Midbrain (tissue), 1 donor: ENCODE results near the gene C13orf46.

Experiments
- DNase-seq: peaks from one replicate; lab custom pipeline; 2025; lab: John Stamatoyannopoulos, UW

The C13orf46 gene

DNA sequence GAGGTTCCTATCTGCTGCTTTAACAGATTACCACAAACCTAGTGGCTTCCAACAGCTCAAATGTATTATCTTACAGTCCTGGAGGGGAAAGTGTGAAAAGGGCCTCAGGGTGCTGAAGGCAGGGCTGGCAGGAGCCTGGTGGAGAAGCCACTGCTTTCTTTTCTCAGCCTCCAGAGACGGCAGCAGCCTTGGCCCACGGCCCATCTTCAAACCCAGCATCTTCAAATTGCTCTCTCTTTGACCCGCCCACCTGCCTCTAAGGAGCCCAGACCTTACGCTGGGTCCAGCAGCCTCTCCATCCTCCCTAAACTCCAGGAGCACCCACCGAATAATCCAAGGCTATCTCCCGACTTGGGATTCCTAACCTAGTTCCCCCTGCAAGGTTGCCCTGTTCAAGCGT is 35.6 kb downstream of the C13orf46 start:
- DNase-seq, result no peak

DNA sequence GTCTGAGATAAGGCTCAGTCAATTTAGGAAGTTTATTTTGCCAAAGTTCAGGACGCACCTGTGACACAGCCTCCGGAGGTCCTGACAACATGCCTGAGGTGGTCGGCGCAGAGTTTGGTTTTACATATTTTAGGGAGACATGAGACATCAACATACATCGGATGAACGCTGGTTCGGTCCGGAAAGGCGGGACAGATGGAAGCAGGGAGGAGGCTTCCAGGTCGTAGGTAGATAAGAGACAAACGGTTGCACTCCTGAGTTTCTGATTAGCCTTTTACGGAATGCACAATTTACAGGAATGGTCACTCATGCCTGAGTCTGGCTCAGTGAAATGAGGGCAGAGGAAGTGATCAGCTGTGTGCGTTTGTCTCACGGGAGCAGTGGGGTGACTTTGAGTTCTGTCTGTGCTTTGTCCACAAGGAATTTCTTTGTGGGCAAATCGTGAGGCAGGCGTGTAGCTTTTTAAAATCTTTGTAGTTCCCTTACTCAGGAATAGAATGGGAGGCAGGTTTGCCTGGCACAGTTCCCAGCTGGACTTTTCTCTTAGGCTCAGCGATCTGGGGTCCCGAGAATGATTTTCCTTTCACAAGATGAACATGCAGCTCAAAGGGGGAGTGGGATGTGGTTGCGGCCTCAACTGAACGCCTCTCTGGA is 36.2 kb downstream of the C13orf46 start:
- DNase-seq, result no peak

DNA sequence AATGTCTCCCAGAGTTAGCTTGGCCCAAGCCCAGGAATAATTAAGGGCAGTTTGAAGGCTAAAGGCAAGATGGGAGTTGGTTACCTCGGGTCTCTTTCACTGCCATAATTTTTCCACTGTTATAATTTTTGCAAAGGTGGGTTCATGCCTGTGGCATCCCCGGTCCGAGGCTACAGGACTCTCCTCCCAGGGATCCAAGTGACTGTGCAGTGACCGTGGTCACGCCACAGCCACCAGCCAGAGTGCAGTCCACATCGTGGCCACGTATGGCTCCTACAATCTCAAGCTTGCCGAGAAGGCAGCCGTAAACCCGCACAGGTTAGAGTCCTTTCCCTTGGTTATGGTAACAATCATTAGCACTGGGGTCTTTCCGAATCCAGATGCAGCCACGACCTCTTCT is 36.8 kb downstream of the C13orf46 start:
- DNase-seq, result no peak

GRCh38 chr13:113936166-113936965 is 37.5 kb downstream of the C13orf46 start:
- DNase-seq, result no peak

DNA sequence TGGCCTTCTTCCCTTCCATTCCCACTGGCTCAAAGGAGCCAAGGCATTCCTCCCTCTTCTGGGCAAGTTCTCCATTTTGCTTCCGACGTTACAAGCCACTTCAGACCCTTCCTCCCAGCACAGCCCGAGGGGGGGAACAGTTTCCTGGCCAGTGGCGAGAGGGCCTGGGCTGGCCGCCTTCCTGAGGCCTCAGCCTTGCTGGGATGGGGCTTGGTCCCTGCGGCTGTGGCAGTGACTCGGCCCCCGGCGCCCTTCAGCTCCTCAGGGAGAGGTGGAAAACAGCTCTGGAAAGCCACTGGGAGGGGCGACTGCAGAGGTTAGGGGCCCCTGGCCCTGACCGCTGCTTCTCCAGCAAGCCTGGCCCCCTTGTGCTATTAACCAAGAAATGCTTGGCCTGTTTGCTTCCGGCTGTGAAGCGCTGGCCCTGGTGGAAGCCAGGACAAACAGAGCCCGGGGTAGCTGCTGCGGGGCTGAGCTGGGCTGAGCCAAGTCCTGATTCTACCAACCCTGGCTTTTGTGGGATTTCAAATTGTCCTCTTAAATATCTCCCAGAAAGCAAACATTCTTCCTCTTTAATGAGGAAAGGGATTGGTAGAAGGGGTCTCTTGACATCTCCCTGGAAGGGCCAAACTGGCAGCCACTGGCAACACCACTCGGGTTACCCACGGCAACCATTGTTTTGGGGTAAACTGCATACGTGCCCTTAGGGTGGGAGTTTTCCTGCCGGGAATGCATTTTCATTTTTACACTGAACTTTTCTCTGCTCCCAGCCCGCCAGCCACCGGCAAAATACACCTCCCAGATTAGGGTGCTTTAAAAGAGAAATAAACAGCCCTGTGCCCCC is 38.7 kb downstream of the C13orf46 start:
- no peak for DNase-seq

- no peak for DNase-seq
These were observed 39.3 kb downstream of the C13orf46 start for GRCh38 chr13:113934576-113934975.

DNA sequence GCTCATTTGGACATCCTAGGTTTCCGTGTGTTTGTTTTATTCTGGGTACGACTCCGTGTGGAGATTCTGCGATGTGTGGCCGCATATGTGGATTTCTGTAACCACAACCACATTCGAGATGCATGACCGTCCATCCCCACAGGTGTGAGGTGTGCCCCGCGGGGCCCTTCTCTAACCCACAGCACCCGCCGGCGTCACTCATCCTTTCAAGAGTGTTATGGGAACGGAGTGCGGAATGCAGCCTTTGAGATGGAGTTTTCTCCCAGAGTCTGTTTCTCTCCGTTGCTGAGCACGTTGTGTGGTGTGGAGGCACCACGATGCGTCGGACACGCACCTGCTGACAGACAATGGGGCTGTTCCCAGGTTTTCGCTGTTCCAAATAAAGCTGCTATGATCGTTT is 40.0 kb downstream of the C13orf46 start:
- no peak for DNase-seq

- DNase-seq, result no peak
These were observed 41.9 kb downstream of the C13orf46 start for GRCh38 chr13:113931841-113932459.

- no peak for DNase-seq
These were observed 42.9 kb downstream of the C13orf46 start for GRCh38 chr13:113930671-113931637.

DNA sequence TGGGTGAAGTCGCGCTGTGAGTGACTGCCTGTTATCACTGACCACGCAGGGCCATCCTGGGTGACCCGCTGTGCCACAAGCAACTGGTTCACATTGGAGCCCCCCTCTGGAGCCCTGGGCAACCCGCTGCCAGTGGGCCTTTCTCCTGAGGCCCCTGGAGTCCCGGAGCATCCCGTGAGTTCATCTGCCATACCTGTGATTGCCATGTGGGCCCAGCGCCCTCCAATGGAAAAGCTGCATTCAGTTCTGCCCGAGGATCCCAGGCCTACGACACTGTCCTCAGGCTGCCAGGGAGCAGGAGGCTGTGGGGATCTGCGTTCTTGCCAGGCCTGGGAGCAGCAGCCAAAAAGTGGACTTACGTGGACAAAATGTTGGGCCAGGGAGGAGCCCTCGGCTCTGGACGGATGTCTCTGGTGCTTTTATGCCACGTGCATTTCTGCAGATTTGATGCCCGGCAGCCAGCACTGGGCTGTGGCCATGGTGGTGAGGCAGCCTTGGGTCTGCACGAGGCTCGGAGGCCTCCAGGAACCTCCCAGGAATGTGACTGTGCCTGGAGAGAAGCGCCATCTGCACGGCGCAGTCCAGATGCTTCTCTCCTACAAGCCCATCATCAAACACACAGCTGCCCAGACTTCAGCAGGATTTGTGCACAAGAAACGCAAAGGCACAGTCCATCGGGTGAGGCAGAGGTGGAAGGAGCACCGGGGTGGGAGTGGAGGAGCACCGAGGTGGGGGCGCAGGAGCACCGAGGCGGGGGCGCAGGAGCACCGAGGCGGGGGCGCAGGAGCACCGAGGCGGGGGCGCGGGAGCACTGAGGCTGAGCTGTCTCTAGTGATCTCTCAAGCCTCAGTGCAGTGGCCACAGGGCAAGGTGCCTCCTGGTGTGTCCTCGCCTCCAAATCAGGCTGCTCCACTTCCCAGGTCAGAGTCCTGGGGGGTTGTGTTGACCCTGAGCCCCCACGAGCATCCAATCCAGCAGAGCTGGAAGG is 44.0 kb downstream of the C13orf46 start:
- DNase-seq, result no peak

DNA sequence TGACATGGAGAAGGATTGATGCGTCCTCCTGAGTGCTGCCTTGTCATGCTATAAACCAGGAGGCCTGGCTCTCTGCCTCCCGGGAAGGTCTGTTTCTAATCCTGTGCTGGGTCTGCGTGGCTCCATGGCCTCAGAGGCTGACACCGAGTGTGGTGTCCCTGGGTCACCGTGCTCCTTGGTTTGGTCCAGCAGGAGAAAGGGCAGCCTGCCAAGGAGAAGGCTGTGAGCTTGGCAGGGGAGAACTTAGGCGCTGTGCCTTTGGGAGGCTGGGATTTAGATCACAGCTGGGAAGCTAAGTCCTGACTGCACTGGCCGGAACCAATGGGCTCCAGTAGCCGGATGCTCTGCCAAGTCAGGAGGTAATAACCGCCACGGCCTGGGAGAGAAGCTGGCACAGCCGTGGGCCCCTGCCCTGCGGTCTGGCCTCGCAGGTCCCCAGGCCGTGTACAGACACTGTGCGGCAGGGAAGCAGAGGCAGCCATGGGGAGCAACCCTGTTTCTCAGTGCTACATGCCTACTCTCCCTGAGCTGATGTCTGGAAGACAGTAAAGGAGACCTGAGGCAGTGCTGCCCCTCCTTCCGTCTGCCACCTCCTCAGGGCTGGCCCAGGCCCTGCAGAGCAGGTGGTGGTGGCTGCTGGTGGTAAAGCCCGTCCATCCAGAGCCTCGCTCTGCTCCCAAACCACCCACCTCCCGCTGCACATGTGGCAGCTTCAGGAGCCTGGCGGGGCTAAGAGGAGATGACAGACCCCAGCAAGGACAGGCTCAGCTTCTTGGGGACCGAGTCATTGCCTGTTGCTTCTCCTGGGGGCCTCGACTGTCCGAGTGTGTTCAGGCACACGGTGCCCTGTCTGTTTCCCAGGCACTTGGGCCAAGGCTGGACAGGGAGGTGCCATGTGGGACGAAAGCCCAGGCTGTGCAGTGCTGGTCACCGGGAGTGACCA is 44.9 kb downstream of the C13orf46 start:
- peak; percentile 70 for DNase-seq

DNA sequence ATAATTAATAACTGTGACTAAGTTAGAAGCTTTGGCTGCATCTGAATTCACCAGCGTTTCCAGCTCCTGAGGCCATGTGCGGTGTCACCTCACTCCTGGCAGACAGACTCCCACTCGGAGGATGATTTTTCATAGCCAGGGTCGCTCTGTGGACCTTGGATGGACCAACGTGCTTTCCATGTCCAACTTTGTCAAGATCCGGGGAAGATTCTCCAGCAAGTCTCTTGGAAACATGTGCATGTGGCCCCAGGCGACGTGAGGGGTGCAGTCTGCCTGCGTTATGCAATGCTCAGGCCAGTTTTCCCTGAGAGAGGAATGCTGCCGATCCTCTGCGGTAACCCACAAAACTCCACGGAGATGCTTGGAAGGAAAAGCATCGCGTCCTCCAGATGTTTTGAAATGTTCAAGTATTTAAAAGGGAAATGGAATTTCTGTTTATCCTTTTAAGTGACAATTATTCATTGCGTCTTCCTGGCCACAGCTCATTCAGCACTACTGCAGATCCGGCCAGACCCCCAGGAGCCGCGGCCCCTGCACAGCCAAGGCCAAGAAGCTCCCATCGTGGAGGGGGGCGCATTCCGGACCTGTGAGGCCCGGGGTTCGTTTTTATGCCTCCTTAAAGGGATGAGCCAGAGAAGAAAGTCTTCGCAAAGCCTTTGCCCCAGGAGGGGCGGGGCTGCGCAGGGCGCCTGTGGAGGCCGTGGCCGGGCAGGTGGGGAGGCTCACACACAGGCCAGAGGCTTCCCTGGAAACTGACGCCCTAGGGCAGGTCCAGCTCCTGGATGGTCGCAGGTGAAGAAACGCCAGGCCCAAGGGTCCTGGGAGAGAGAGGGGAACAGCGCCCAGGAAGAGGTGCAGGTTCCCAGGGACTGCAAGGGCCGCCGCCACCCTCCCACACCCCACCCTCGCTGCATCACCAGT is 46.0 kb downstream of the C13orf46 start:
- DNase-seq, result no peak

DNA sequence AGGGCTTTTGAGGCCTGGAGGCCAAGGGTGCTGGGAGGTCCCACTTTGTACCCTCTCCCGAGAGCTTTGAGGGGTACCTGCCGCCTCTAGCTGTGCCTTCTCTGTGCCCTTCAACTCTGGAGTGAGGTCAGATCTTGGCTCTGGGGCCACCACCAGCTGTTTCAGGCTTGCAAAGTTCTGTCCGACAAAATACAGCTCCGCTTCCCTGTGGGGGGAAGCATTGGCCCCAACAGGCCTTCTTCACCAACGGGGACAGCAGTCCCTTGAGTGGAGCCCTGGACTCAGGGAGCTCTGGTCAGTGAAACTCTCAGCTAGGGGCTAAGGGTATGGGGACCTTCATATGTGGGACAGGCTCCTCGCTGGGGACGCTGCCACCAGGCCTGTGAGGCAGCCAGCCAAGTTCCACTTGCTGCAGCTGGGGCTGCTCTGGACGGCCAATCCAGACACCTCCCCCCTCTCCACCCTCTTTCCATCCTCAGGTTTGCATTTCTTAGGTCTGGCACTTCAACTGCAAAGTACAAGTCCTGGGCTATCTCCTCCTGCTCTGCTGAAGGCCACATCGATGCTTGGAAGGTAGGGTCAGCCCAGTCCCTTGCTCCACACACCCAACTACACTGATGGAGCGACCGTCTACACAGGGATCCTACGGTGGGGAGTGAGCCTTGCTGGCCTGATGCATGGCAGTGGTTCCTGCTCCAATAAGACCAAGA is 46.8 kb downstream of the C13orf46 start:
- no peak for DNase-seq

DNA sequence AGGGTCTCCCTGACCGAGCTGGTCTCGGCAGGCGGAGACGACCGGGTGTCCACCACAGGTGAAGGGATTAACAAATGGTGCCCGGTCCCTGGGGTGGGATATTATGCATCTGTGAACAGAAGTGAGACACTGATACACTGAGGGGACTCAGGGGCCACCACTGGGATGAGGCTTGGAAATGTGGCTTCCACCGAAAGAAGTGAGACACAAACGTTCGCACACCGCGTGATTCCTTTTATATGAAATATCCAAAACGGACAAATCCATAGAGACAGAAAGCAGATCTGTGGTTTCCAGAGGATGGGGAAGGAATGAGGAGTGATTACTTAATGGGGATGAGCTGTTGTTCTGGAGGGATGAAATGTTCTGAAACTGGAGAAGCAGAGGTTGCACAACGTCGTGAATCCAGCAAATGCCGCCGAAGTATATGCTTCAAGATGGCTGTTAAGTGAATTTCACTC is 47.5 kb downstream of the C13orf46 start:
- DNase-seq, result no peak

GRCh38 chr13:113924184-113924901 is 49.5 kb downstream of the C13orf46 start:
- DNase-seq, result no peak
